Measurements from ENCODE around the gene NCAM2.

GRCh38 chr21:21111309-21111920 lies 113.2 kb downstream of the NCAM2 start:
- TF ChIP-seq CTCF (IDR thresholded peaks at IDR 0.05), result no peak
- TF ChIP-seq POLR2A (IDR thresholded peaks at IDR 0.05), result no peak
